SK-N-SH (cell line): Measurements from ENCODE around the gene SV2B. TPM values are rescaled to one million over a fixed set of nuclear protein-coding genes. Genes with fewer than 3 reads are reported as not detected.

Experiments used
- CTCF ChIA-PET: fragments of 300-600, 350-600 bp; formaldehyde crosslinking; extraction: SDS; loops from one replicate; lab custom pipeline; 2021; lab: Yijun Ruan, JAX
- POLR2A ChIA-PET: fragments of 350-600 bp; sonication (Branson Sonifier 250); formaldehyde crosslinking; extraction: SDS; loops from one replicate; lab custom pipeline; 2020; ENCODE audit warnings: antibody characterized with exemption, inconsistent platforms; lab: Yijun Ruan, JAX
- DNase-seq: peaks from one replicate; pipeline ENCODE4 v3.0.0; 2012
- H2AFZ ChIP-seq: fragments of 200-600 bp; sonication (generic); 2 replicates; pipeline ENCODE4 v1.8.1; 2016; ENCODE audit warnings: antibody characterized with exemption, mild to moderate bottlenecking, low read depth
- H3F3A ChIP-seq: fragments of 200-600 bp; sonication (generic); replicated peaks from 2 replicates; pipeline ENCODE3; 2016; ENCODE audit warnings: antibody characterized with exemption, mild to moderate bottlenecking; ENCODE audit not compliant: insufficient read depth
- H3K27ac ChIP-seq, 2 experiments: fragments of 200-500 bp in 1 of 2; fragments of 200-600 bp in 1 of 2; sonication (Bioruptor generic) in 1 of 2; sonication (generic), shearing (Covaris generic) in 1 of 2; 2 replicates each; pipeline versions ENCODE4 v1.5.1 to v1.6.1; 2014 to 2016; ENCODE audit warnings: low read depth in 2 of 2, inconsistent platforms in 1 of 2, low read length in 1 of 2, mild to moderate bottlenecking in 1 of 2, mixed read lengths in 1 of 2
- H3K27me3 ChIP-seq: fragments of 200-600 bp; sonication (generic), shearing (Covaris generic); 2 replicates; pipeline ENCODE4 v1.6.1; 2016; ENCODE audit warnings: mixed run types; ENCODE audit not compliant: insufficient read depth
- H3K36me3 ChIP-seq, 2 experiments: fragments of 200-500 bp in 1 of 2; fragments of 200-600 bp in 1 of 2; sonication (Bioruptor generic) in 1 of 2; sonication (generic) in 1 of 2; replicated peaks in 1 of 2; 2 replicates each; pipeline versions ENCODE3 to v1.5.1; 2014 to 2016; ENCODE audit warnings: low read length in 1 of 2, mild to moderate bottlenecking in 1 of 2; ENCODE audit not compliant: insufficient read depth in 2 of 2, control insufficient read depth in 1 of 2
- H3K4me1 ChIP-seq, 2 experiments: fragments of 200-500 bp in 1 of 2; fragments of 200-600 bp in 1 of 2; sonication (Bioruptor generic) in 1 of 2; sonication (generic), shearing (Covaris generic) in 1 of 2; 2 replicates each; pipeline versions ENCODE4 v1.5.1 to v1.6.1; 2014 to 2016; ENCODE audit warnings: low read depth in 1 of 2, low read length in 1 of 2, mixed run types in 1 of 2; ENCODE audit not compliant: insufficient read depth in 2 of 2, control insufficient read depth in 1 of 2
- H3K4me2 ChIP-seq: fragments of 200-600 bp; sonication (generic), shearing (Covaris generic); 2 replicates; pipeline ENCODE4 v1.6.1; 2017; ENCODE audit warnings: mixed run types
- H3K4me3 ChIP-seq, 2 experiments: fragments of 200-500 bp in 1 of 2; fragments of 200-600 bp in 1 of 2; sonication (Bioruptor generic) in 1 of 2; sonication (generic), shearing (Covaris generic) in 1 of 2; 2 replicates each; pipeline versions ENCODE4 v1.5.1 to v1.8.1; 2014 to 2016; ENCODE audit warnings: low read depth in 2 of 2, inconsistent platforms in 1 of 2, low read length in 1 of 2, mild to moderate bottlenecking in 1 of 2, mixed read lengths in 1 of 2, moderate library complexity in 1 of 2
- H3K79me2 ChIP-seq: fragments of 200-600 bp; sonication (generic); 2 replicates; pipeline ENCODE4 v1.8.1; 2017; ENCODE audit warnings: mild to moderate bottlenecking; ENCODE audit not compliant: insufficient read depth
- H3K9ac ChIP-seq: fragments of 200-600 bp; sonication (generic); 2 replicates; pipeline ENCODE4 v1.6.1; 2017; ENCODE audit warnings: mixed run types
- H3K9me2 ChIP-seq: fragments of 200-600 bp; sonication (generic); 2 replicates; pipeline ENCODE4 v1.6.1; 2017; ENCODE audit warnings: mixed run types
- H3K9me3 ChIP-seq: fragments of 200-600 bp; sonication (generic); 2 replicates; pipeline ENCODE4 v1.6.1; 2017; ENCODE audit warnings: mixed run types, mild to moderate bottlenecking, moderate library complexity
- H4K20me1 ChIP-seq: fragments of 200-600 bp; sonication (generic); 2 replicates; pipeline ENCODE4 v1.6.1; 2017; ENCODE audit warnings: mild to moderate bottlenecking, mixed run types; ENCODE audit not compliant: insufficient read depth
- CHD2 ChIP-seq: fragments of 150-350 bp; IDR thresholded peaks from 2 replicates; pipeline ENCODE4 v1.6.1; 2018; ENCODE audit warnings: low read length; ENCODE audit not compliant: partially characterized antibody
- GABPA ChIP-seq: IDR thresholded peaks from 2 replicates; pipeline ENCODE4 v1.4.0; 2012; ENCODE audit warnings: low read depth, mild to moderate bottlenecking
- GATA2 ChIP-seq: sonication (generic); formaldehyde crosslinking; IDR thresholded peaks from 2 replicates; pipeline ENCODE4 v1.5.0; 2020; ENCODE audit warnings: mild to moderate bottlenecking, missing genetic modification reagents
- IRF3 ChIP-seq: fragments of 150-350 bp; IDR thresholded peaks from 2 replicates; pipeline ENCODE4 v1.6.1; 2016; ENCODE audit warnings: mild to moderate bottlenecking, low read depth, low read length
- MAX ChIP-seq: IDR thresholded peaks from 2 replicates; pipeline ENCODE4 v1.4.0; 2012; ENCODE audit warnings: low read depth
- MXI1 ChIP-seq: IDR thresholded peaks from 2 replicates; pipeline ENCODE4 v1.6.1; 2012; ENCODE audit warnings: mild to moderate bottlenecking, low read depth, low read length, improper control_type of control experiment
- RAD21 ChIP-seq: IDR thresholded peaks from 2 replicates; pipeline ENCODE4 v1.6.1; 2012; ENCODE audit warnings: mild to moderate bottlenecking, low read length
- REST ChIP-seq: IDR thresholded peaks from 2 replicates; pipeline ENCODE4 v1.6.1; 2012; ENCODE audit warnings: mild to moderate bottlenecking, low read depth, low read length, moderate library complexity
- TCF12 ChIP-seq: IDR thresholded peaks from 2 replicates; pipeline ENCODE4 v1.4.0; 2012
- TEAD4 ChIP-seq: IDR thresholded peaks from 2 replicates; pipeline ENCODE4 v1.4.0; 2012; ENCODE audit warnings: mild to moderate bottlenecking, borderline replicate concordance; ENCODE audit not compliant: insufficient read depth
- YY1 ChIP-seq: IDR thresholded peaks from 2 replicates; pipeline ENCODE4 v1.4.0; 2012; ENCODE audit warnings: low read depth, mild to moderate bottlenecking
- WGBS: methylation state at CpG from one replicate; pipeline ENCODE4 v1.1.6; 2017; ENCODE audit warnings: low lambda C conversion rate; 5-methylcytosine and 5-hydroxymethylcytosine counted together
- polyA plus RNA-seq, 3 experiments: library from polyadenylated mRNA; depleted of rRNA; stranded (reverse); fragments of >200 nt; gene quantifications; 2 replicates each; pipeline ENCODE4 v1.2.3, GENCODE V29; 2012
- TF ChIP-seq, protein P1 (sequence below): fragments of 200-600 bp; sonication (generic); IDR thresholded peaks from 2 replicates; pipeline ENCODE4 v1.6.1; 2017; ENCODE audit warnings: antibody characterized with exemption, mild to moderate bottlenecking, moderate library complexity
- TF ChIP-seq, protein P2 (sequence below): IDR thresholded peaks from 2 replicates; pipeline ENCODE4 v1.4.0; 2012; ENCODE audit warnings: low read depth, borderline replicate concordance
- TF ChIP-seq, protein P3 (sequence below): IDR thresholded peaks from 2 replicates; pipeline ENCODE4 v1.4.0; 2012; ENCODE audit warnings: low read depth, borderline replicate concordance

The SV2B gene
- polyA plus RNA-seq, 1 of the 3 experiments (the other 2 are of a cell fraction) = not detected

DNA sequence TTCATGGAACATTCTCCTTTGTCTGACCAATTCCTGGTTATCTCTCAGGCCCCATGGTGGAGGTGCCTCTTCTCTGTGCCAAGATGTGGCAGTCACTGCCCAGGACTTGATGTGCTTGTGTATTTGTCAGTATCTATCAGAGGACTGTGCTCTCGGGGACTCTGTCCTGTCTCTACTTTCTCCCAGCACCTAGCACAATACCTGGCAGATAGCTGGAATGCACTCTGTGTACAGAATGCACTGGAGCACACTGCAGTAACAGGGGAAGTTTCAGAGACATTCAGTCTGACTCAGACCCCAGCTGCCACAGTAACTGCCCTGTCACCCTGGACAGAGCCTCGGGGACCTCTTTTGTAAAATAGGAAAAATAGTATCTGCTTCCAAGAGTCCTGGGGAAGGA lies 34.6 kb upstream of the SV2B start:
- Histone ChIP-seq H3K79me2 (no peaks in the 10 kb centered on the region), H3K4me1 (peaks cover 0 to 7% of the 10 kb centered on the region in 2 experiments; a peak in 1 of 4 replicates), H3K9me2 (no peaks in the 10 kb centered on the region), H3K9ac (no peak overlapping the region), H3K27ac (peak overlapping the region in 1 of 2 experiments; percentile 60; a peak in 1 of 4 replicates), H2AFZ (no peak overlapping the region), H3K9me3 (no peaks in the 10 kb centered on the region), H3K4me2 (no peak overlapping the region), H3K4me3 (no peak overlapping the region), H4K20me1 (no peaks in the 10 kb centered on the region), H3F3A (no peaks in the 10 kb centered on the region), H3K27me3 (no peaks in the 10 kb centered on the region), H3K36me3 (no peaks in the 10 kb centered on the region)
- TF ChIP-seq, protein P1, sequence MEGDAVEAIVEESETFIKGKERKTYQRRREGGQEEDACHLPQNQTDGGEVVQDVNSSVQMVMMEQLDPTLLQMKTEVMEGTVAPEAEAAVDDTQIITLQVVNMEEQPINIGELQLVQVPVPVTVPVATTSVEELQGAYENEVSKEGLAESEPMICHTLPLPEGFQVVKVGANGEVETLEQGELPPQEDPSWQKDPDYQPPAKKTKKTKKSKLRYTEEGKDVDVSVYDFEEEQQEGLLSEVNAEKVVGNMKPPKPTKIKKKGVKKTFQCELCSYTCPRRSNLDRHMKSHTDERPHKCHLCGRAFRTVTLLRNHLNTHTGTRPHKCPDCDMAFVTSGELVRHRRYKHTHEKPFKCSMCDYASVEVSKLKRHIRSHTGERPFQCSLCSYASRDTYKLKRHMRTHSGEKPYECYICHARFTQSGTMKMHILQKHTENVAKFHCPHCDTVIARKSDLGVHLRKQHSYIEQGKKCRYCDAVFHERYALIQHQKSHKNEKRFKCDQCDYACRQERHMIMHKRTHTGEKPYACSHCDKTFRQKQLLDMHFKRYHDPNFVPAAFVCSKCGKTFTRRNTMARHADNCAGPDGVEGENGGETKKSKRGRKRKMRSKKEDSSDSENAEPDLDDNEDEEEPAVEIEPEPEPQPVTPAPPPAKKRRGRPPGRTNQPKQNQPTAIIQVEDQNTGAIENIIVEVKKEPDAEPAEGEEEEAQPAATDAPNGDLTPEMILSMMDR = no peak
- TF ChIP-seq TCF12 = no peak
- TF ChIP-seq TEAD4 = no peak
- no peak for TF ChIP-seq YY1
- TF ChIP-seq REST = no peak
- TF ChIP-seq CHD2 = no peak
- TF ChIP-seq MAX = no peak
- TF ChIP-seq MXI1 = no peak
- no peak for TF ChIP-seq RAD21
- TF ChIP-seq, protein P2, sequence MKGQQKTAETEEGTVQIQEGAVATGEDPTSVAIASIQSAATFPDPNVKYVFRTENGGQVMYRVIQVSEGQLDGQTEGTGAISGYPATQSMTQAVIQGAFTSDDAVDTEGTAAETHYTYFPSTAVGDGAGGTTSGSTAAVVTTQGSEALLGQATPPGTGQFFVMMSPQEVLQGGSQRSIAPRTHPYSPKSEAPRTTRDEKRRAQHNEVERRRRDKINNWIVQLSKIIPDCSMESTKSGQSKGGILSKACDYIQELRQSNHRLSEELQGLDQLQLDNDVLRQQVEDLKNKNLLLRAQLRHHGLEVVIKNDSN = no peak
- TF ChIP-seq, protein P3, sequence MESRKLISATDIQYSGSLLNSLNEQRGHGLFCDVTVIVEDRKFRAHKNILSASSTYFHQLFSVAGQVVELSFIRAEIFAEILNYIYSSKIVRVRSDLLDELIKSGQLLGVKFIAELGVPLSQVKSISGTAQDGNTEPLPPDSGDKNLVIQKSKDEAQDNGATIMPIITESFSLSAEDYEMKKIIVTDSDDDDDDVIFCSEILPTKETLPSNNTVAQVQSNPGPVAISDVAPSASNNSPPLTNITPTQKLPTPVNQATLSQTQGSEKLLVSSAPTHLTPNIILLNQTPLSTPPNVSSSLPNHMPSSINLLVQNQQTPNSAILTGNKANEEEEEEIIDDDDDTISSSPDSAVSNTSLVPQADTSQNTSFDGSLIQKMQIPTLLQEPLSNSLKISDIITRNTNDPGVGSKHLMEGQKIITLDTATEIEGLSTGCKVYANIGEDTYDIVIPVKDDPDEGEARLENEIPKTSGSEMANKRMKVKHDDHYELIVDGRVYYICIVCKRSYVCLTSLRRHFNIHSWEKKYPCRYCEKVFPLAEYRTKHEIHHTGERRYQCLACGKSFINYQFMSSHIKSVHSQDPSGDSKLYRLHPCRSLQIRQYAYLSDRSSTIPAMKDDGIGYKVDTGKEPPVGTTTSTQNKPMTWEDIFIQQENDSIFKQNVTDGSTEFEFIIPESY = no peak
- no peak for TF ChIP-seq GABPA
- no peak for TF ChIP-seq GATA2
- TF ChIP-seq IRF3 = no peak
- POLR2A ChIA-PET = no interaction called here
- no peak for DNase-seq
- 25% methylated on average over 2 of the region's 2 CpGs for WGBS
- CTCF ChIA-PET = interaction anchor here (1.3 to 2.6 kb wide), 5 partner anchors 10 to 203 kb away, joined by 3 to 10 read pairs (median 8); no protein-coding TSS in a partner anchor
